Stimulated activated CD4-positive, alpha-beta T cell treated with anti-CD3 and anti-CD28 coated beads, Interleukin-1b, Interleukin-23, amount 100 ng/mL, for 48 hours (primary cell): ENCODE data around the gene RABEP2.
"Not testable (repeated sequence)": the region's sequence is repeated elsewhere in the genome, so short reads cannot be mapped to it uniquely, and the experiment has no call there.

Source experiments
- DNase-seq: peaks from one replicate; pipeline ENCODE4 v3.0.0-alpha.2; 2020

Gene RABEP2

GRCh38 chr16:28931801-28932225 lies 6.8 kb upstream of the RABEP2 start, which contains the start of gene CD19:
Gene CD19, plus strand, starts transcription at chr16:28931971. Its CDS starts 30 bp downstream, at chr16:28932001.
- DNase-seq = no peak

GRCh38 chr16:28930652-28931051 lies 5.6 kb upstream of the RABEP2 start:
- no peak for DNase-seq

GRCh38 chr16:28930203-28930602 lies 5.2 kb upstream of the RABEP2 start:
- no peak for DNase-seq

- no peak for DNase-seq
These were observed 2.8 kb upstream of the RABEP2 start for GRCh38 chr16:28927815-28928214.

- not testable (repeated sequence) for DNase-seq
These were observed 1.2 kb upstream of the RABEP2 start for GRCh38 chr16:28926284-28926683.

- peak; percentile 87 for DNase-seq
These were observed 569 bp upstream of the RABEP2 start for GRCh38 chr16:28925386-28926228.

GRCh38 chr16:28924399-28924761 lies 658 bp downstream of the RABEP2 start:
- no peak for DNase-seq

GRCh38 chr16:28923652-28924398 lies 1.2 kb downstream of the RABEP2 start:
- DNase-seq = no peak

GRCh38 chr16:28923231-28923587 lies 1.8 kb downstream of the RABEP2 start:
- DNase-seq = no peak

GRCh38 chr16:28918698-28919097 lies 6.3 kb downstream of the RABEP2 start:
- no peak for DNase-seq

- DNase-seq = no peak
These were observed 7.9 kb downstream of the RABEP2 start for GRCh38 chr16:28917095-28917494.

GRCh38 chr16:28915181-28915580 lies 9.9 kb downstream of the RABEP2 start:
- no peak for DNase-seq

- DNase-seq = no peak
These were observed 10.9 kb downstream of the RABEP2 start for GRCh38 chr16:28913946-28914724.

GRCh38 chr16:28912558-28912957 lies 12.5 kb downstream of the RABEP2 start:
- no peak for DNase-seq

- DNase-seq = peak; percentile 14
These were observed 14.7 kb downstream of the RABEP2 start for GRCh38 chr16:28910086-28911031.

- DNase-seq = no peak
These were observed 19.2 kb downstream of the RABEP2 start for GRCh38 chr16:28905800-28906372.

- no peak for DNase-seq
These were observed 19.7 kb downstream of the RABEP2 start for GRCh38 chr16:28905229-28905754.

GRCh38 chr16:28904828-28905227 lies 20.2 kb downstream of the RABEP2 start:
- DNase-seq = no peak

- DNase-seq = no peak
These were observed 20.7 kb downstream of the RABEP2 start for GRCh38 chr16:28904363-28904762.

GRCh38 chr16:28903344-28904042 lies 21.5 kb downstream of the RABEP2 start:
- DNase-seq = no peak

- DNase-seq = no peak
These were observed 22.1 kb downstream of the RABEP2 start for GRCh38 chr16:28902909-28903308.
